PC-9 (cell line): Measurements from ENCODE around the gene SHROOM2. TPM values are rescaled to one million over a fixed set of nuclear protein-coding genes. Genes with fewer than 3 reads are reported as not detected.
A peak's percentile ranks its signal among the peaks of the same experiment; 100 is the strongest.

Source experiments
- BruUV-seq: library from RNA; stranded (reverse); fragments of 400-500 nt; replicated peaks from 2 replicates; lab custom pipeline; 2021; lab: Mats Ljungman, UMichigan
- CTCF ChIA-PET: fragments of 300-600 bp; sonication (Branson Sonifier 250); formaldehyde crosslinking; loops from one replicate; lab custom pipeline; 2022; ENCODE audit warnings: antibody characterized with exemption; lab: Charles Lee
- POLR2A ChIA-PET: fragments of 300-600 bp; sonication (Branson Sonifier 250); formaldehyde crosslinking; loops from one replicate; lab custom pipeline; 2022; ENCODE audit warnings: antibody characterized with exemption; ENCODE audit not compliant: unreplicated experiment; lab: Charles Lee
- DNase-seq, 2 experiments: peaks; one replicate each; pipeline versions ENCODE4 v3.0.0 to v3.0.0-alpha.2; 2015 to 2022; ENCODE audit warnings: mixed read lengths in 1 of 2
- H2AFZ ChIP-seq: fragments of 200-600 bp; sonication (generic); 2 replicates; pipeline ENCODE4 v1.8.1; 2017; ENCODE audit warnings: antibody characterized with exemption
- H3F3A ChIP-seq: fragments of 200-600 bp; sonication (generic); 2 replicates; pipeline ENCODE4 v1.8.1; 2017; ENCODE audit warnings: antibody characterized with exemption, mild to moderate bottlenecking, low read depth; ENCODE audit not compliant: insufficient read depth
- H3K27ac ChIP-seq: fragments of 200-600 bp; sonication (generic); 2 replicates; pipeline ENCODE4 v1.6.1; 2016; ENCODE audit warnings: mixed run types
- H3K27me3 ChIP-seq: fragments of 200-600 bp; sonication (generic); 2 replicates; pipeline ENCODE4 v1.6.1; 2016; ENCODE audit warnings: low read depth, mixed run types; ENCODE audit not compliant: insufficient read depth
- H3K36me3 ChIP-seq: fragments of 200-600 bp; sonication (generic); 2 replicates; pipeline ENCODE4 v1.6.1; 2016; ENCODE audit warnings: low read depth, mixed run types
- H3K4me1 ChIP-seq: fragments of 200-600 bp; sonication (generic); replicated peaks from 2 replicates; pipeline ENCODE4 v1.6.1; 2016; ENCODE audit warnings: mixed run types; ENCODE audit not compliant: insufficient read depth
- H3K4me2 ChIP-seq: fragments of 200-600 bp; sonication (generic); 2 replicates; pipeline ENCODE4 v1.6.1; 2017; ENCODE audit warnings: mixed run types
- H3K4me3 ChIP-seq: fragments of 200-600 bp; sonication (generic); 2 replicates; pipeline ENCODE4 v1.6.1; 2016; ENCODE audit warnings: mixed run types
- H3K79me2 ChIP-seq: fragments of 200-600 bp; sonication (generic); 2 replicates; pipeline ENCODE4 v1.6.1; 2017; ENCODE audit warnings: low read depth, mixed run types
- H3K9me2 ChIP-seq: fragments of 200-600 bp; sonication (generic); 2 replicates; pipeline ENCODE4 v1.8.1; 2017; ENCODE audit warnings: mild to moderate bottlenecking; ENCODE audit not compliant: insufficient read depth
- H3K9me3 ChIP-seq: fragments of 200-600 bp; sonication (generic); 2 replicates; pipeline ENCODE4 v1.8.1; 2016; ENCODE audit warnings: low read depth; ENCODE audit not compliant: insufficient read depth
- H4K20me1 ChIP-seq: fragments of 200-600 bp; sonication (generic); 2 replicates; pipeline ENCODE4 v1.8.1; 2017; ENCODE audit not compliant: insufficient read depth
- CTCF ChIP-seq: fragments of 200-600 bp; sonication (generic); conservative IDR thresholded peaks from 2 replicates; pipeline ENCODE4 v1.6.1; 2017; ENCODE audit warnings: mixed run types, antibody characterized with exemption, mild to moderate bottlenecking, moderate library complexity
- EZH2 ChIP-seq: fragments of 200-600 bp; sonication (generic); IDR thresholded peaks from 2 replicates; pipeline ENCODE4 v1.8.0; 2017; ENCODE audit warnings: antibody characterized with exemption, low read depth
- intact Hi-C: fragments of 100-400 bp; cut with micrococcal nuclease; formaldehyde crosslinking; loops from one replicate; pipeline ENCODE4 v1.10.0; 2022; ENCODE audit not compliant: unreplicated experiment
- total RNA-seq: library from RNA; stranded (reverse); gene quantifications from 2 replicates; pipeline ENCODE4 v1.2.3, GENCODE V29; 2021

Gene SHROOM2
- total RNA-seq, 1 experiment from 2014 or later: 0.17 TPM

DNA sequence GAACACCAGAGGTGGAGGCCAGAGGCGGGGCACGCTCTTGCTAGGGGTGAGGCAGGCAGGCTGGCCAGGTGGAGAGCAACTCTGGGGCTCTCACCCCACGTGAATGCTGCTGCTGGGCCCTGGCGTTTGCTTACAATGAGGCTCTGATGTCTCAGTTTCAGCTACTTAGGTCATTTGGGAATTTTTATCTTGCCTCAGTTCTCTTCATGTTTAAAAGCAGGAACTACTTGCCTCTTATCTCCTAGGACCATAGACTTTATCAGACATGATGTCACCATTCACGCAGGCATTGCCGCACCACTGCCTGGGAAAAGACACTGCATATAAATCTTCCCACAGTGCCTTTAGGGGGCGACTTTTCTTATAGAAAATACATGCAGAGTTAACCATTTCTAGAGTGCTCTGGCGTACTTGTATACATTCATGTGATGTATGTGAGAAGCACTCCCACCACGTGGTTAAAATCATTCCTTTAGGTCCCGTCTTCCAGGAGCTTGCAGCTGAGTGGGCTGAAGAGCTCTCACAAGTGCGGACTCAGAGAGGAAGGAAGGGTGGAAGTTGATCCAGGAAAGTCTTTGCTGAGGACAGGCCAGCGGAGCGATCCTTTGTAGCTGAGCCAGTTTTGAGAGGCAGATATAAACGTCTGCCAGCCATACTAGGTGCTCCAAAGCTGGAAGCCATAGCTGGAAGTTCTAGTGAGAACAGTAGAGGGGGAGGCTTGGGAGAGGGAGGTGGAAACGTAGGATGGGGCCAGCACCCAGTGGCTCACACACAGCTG lies 96.6 kb downstream of the SHROOM2 start:
- no peaks in the 10 kb centered on the region for H3K4me1 ChIP-seq
- ChIA-PET POLR2A (no interaction called here), CTCF (interaction anchor here (0.7 kb wide), 1 partner anchor 12 kb away, joined by 3 read pairs; no protein-coding TSS in a partner anchor)
- H3K36me3 ChIP-seq: no peaks in the 10 kb centered on the region
- no peaks in the 10 kb centered on the region for H3K9me3 ChIP-seq
- H2AFZ ChIP-seq: no peak overlapping the region
- no TSS peak for BruUV-seq
- H4K20me1 ChIP-seq: no peaks in the 10 kb centered on the region
- intact Hi-C loops: no loop called here
- TF ChIP-seq EZH2 (no peak), CTCF (no peak)
- no peak overlapping the region for H3K4me3 ChIP-seq
- no peaks in the 10 kb centered on the region for H3K27me3 ChIP-seq
- H3K79me2 ChIP-seq: no peaks in the 10 kb centered on the region
- no peak for DNase-seq
- H3K27ac ChIP-seq: no peak overlapping the region
- H3K4me2 ChIP-seq: no peak overlapping the region
- no peaks in the 10 kb centered on the region for H3F3A ChIP-seq
- H3K9me2 ChIP-seq: no peaks in the 10 kb centered on the region

GRCh38 chrX:9884031-9884779 lies 98.0 kb downstream of the SHROOM2 start:
- H3K4me3 ChIP-seq: no peak overlapping the region
- CTCF ChIA-PET: no interaction called here
- BruUV-seq: no TSS peak
- no peaks in the 10 kb centered on the region for H3K36me3 ChIP-seq
- no peaks in the 10 kb centered on the region for H4K20me1 ChIP-seq
- POLR2A ChIA-PET: no interaction called here
- no peak for TF ChIP-seq CTCF
- TF ChIP-seq EZH2: no peak
- H3K9me3 ChIP-seq: no peaks in the 10 kb centered on the region
- no peaks in the 10 kb centered on the region for H3F3A ChIP-seq
- H3K79me2 ChIP-seq: no peaks in the 10 kb centered on the region
- no peak overlapping the region for H2AFZ ChIP-seq
- no peak overlapping the region for H3K4me2 ChIP-seq
- no peak overlapping the region for H3K27ac ChIP-seq
- intact Hi-C loops: loop anchor here (2.0 kb wide), 1 partner anchor 105 kb away; no protein-coding TSS in a partner anchor
- H3K27me3 ChIP-seq: no peaks in the 10 kb centered on the region
- H3K4me1 ChIP-seq: no peaks in the 10 kb centered on the region
- H3K9me2 ChIP-seq: no peaks in the 10 kb centered on the region
- DNase-seq: no peak

DNA sequence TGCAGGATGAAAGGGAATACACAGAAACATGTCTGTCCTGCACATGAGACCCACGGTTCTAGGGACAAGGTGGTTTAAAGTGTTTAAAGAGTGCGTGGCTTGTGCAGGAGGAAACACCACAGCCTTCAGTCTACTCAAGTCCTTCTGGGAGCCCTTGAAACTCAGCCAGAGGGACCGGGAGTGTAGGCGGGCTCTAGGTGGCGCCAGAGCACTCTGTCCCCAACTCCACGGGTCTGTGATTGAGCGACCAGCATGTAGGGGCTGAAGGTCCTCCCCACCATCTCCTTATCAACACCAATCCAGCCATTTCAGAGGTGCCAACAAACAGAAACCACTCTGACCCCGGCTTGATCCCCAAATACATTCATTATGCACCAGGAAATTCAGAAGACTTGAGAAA lies 98.9 kb downstream of the SHROOM2 start:
- Histone ChIP-seq H3K36me3 (no peaks in the 10 kb centered on the region), H3K9me2 (no peaks in the 10 kb centered on the region), H2AFZ (no peak overlapping the region), H3K4me1 (no peaks in the 10 kb centered on the region), H4K20me1 (no peaks in the 10 kb centered on the region), H3K9me3 (no peaks in the 10 kb centered on the region), H3K27ac (no peak overlapping the region), H3K27me3 (no peaks in the 10 kb centered on the region), H3K4me3 (no peak overlapping the region), H3K79me2 (no peaks in the 10 kb centered on the region), H3K4me2 (peak overlapping the region; percentile 34; the same call in 1 of the 2 replicates), H3F3A (no peaks in the 10 kb centered on the region)
- peak in 1 of 2 experiments; percentile 46 for DNase-seq
- BruUV-seq: no TSS peak
- TF ChIP-seq EZH2 (no peak), CTCF (peak; percentile 75)
- CTCF ChIA-PET: no interaction called here
- POLR2A ChIA-PET: no interaction called here
- intact Hi-C loops: loop anchor here (1.0 to 2.0 kb wide), 2 partner anchors 104 to 234 kb away; no protein-coding TSS in a partner anchor
